ENCODE data around the gene HPCAL4.

DNA sequence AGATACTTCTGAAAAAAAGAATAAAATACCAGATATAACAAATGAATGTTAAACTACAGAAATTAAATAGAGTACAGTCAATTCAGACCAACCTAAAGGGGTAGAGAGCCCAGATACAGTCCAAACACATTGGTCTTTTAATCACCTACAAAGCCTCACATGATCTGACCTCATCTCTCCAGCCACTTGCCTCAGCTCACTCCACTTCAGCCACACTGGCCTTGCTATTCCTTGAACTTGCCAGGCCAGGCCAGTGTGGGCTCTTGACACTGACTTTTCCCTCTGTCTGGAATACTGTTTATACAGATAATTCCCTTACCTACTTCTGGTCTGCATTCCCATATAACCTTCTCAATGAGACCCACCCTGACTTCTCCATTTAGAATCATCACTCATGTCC lies 30.4 kb upstream of the HPCAL4 start:
- no peak for TF ChIP-seq NFE2 (IDR thresholded peaks at IDR 0.05; ENCODE audit: low read depth)
- TF ChIP-seq, protein P1, sequence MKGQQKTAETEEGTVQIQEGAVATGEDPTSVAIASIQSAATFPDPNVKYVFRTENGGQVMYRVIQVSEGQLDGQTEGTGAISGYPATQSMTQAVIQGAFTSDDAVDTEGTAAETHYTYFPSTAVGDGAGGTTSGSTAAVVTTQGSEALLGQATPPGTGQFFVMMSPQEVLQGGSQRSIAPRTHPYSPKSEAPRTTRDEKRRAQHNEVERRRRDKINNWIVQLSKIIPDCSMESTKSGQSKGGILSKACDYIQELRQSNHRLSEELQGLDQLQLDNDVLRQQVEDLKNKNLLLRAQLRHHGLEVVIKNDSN (CRISPR knock-in tag; IDR thresholded peaks at IDR 0.05) = no peak
- no peak for TF ChIP-seq EP300 (IDR thresholded peaks at IDR 0.05; ENCODE audit: low read length)
- TF ChIP-seq NRF1 (conservative IDR thresholded peaks at IDR 0.05 in 1 of 2, IDR thresholded peaks at IDR 0.05 in 1 of 2) = no peak
- no peak for TF ChIP-seq PPARD (CRISPR knock-in tag; IDR thresholded peaks at IDR 0.05)
- no peak for TF ChIP-seq SREBF2 (CRISPR knock-in tag; IDR thresholded peaks at IDR 0.05)
- no peak for TF ChIP-seq ZC3H4 (CRISPR knock-in tag; IDR thresholded peaks at IDR 0.05; ENCODE audit: borderline replicate concordance)
- no peak for TF ChIP-seq ARNT (IDR thresholded peaks at IDR 0.05)
- TF ChIP-seq TCF3 (CRISPR knock-in tag; IDR thresholded peaks at IDR 0.05) = no peak
